Prostate gland (tissue), 2 donors: Measurements from ENCODE around the gene TENT5C. TPM values are rescaled to one million over a fixed set of nuclear protein-coding genes. Genes with fewer than 3 reads are reported as not detected.

Experiments
- DNase-seq: peaks from one replicate; pipeline ENCODE4 v3.0.0-alpha.2; 2019; ENCODE audit warnings: low spot score
- H3K27ac ChIP-seq, 2 donors: fragments of 200-600 bp; sonication (generic); 2 replicates each; pipeline ENCODE4 v1.5.1; 2017 to 2019
- H3K27me3 ChIP-seq: fragments of 200-600 bp; sonication (generic); replicated peaks from 2 replicates; pipeline ENCODE4 v1.5.1; 2019; ENCODE audit not compliant: insufficient read depth
- H3K36me3 ChIP-seq, 2 donors: fragments of 200-600 bp; sonication (generic); 1 replicate in 1 of 2; 2 replicates in 1 of 2; pipeline versions ENCODE4 v1.5.1 to v1.8.1; 2017 to 2019
- H3K4me1 ChIP-seq: fragments of 200-600 bp; sonication (generic); replicated peaks from 2 replicates; pipeline ENCODE4 v1.5.1; 2019
- H3K4me3 ChIP-seq, 2 donors: fragments of 200-600 bp; sonication (generic); 2 replicates each; pipeline ENCODE4 v1.5.1; 2017 to 2019
- H3K9me3 ChIP-seq: fragments of 200-600 bp; sonication (generic); 2 replicates; pipeline ENCODE4 v1.5.1; 2017
- CTCF ChIP-seq, 4 experiments: fragments of 200-600 bp in 2 of 4; fragments of 450-650 bp in 2 of 4; sonication (generic) in 2 of 4; IDR thresholded peaks; 1 replicate in 3 of 4; 2 replicates in 1 of 4; pipeline ENCODE4 v1.5.1; 2016 to 2019; ENCODE audit warnings: antibody characterized with exemption in 4 of 4, mild to moderate bottlenecking in 2 of 4, moderate library complexity in 2 of 4
- POLR2A ChIP-seq: fragments of 450-650 bp; IDR thresholded peaks from one replicate; pipeline ENCODE4 v1.6.1; 2016; ENCODE audit warnings: antibody characterized with exemption, mild to moderate bottlenecking
- POLR2AphosphoS5 ChIP-seq: sonication (generic); formaldehyde crosslinking; IDR thresholded peaks from one replicate; pipeline ENCODE4 v1.6.1; 2017; ENCODE audit warnings: antibody characterized with exemption
- WGBS: methylation state at CpG from one replicate; pipeline ENCODE4 v1.1.5; 2018; 5-methylcytosine and 5-hydroxymethylcytosine counted together
- intact Hi-C: fragments of 100-400 bp; cut with DNase I; formaldehyde crosslinking; loops from one replicate; pipeline ENCODE4 v1.14.2; 2022
- total RNA-seq, 2 donors: library from RNA; depleted of rRNA; stranded (reverse); fragments of >200 nt; gene quantifications; one replicate each; pipeline ENCODE4 v1.1.0, GENCODE V29; 2016

The TENT5C gene
- total RNA-seq, 2 donors from 2014 or later, result 23.1 to 28.7 TPM

- TF ChIP-seq POLR2A (peak; percentile 43), CTCF (IDR thresholded peaks at IDR 0.05) (no peak), POLR2AphosphoS5 (peak; percentile 59)
- peaks cover 12% of the 10 kb centered on the region for H3K4me1 ChIP-seq
- H3K9me3 ChIP-seq, result no peaks in the 10 kb centered on the region
- 19% methylated on average over 6 of the region's 6 CpGs for WGBS
- H3K27me3 ChIP-seq, result no peaks in the 10 kb centered on the region
- intact Hi-C loops, result loop anchor here (2.0 to 5.0 kb wide), 3 partner anchors 70 to 241 kb away; partner anchors contain the start of gene MAN1A2
- peak; percentile 56 for DNase-seq
- H3K27ac ChIP-seq, result peak overlapping the region; percentile 92 to 93
- peak overlapping the region; percentile 75 to 81 for H3K4me3 ChIP-seq
- no peaks in the 10 kb centered on the region for H3K36me3 ChIP-seq
Observed at GRCh38 chr1:117607471-117607870, 1.6 kb downstream of the TENT5C start.

GRCh38 chr1:117608115-117608615 lies 2.3 kb downstream of the TENT5C start:
- DNase-seq, result no peak
- H3K27ac ChIP-seq, result no peak overlapping the region
- H3K4me1 ChIP-seq, result peaks cover 12% of the 10 kb centered on the region
- TF ChIP-seq CTCF (IDR thresholded peaks at IDR 0.05) (no peak), POLR2A (no peak), POLR2AphosphoS5 (no peak)
- no peaks in the 10 kb centered on the region for H3K9me3 ChIP-seq
- peak overlapping the region in 1 of 2 donors; percentile 81 for H3K4me3 ChIP-seq
- no peaks in the 10 kb centered on the region for H3K36me3 ChIP-seq
- H3K27me3 ChIP-seq, result no peaks in the 10 kb centered on the region
- intact Hi-C loops, result loop anchor here (5.0 kb wide), 2 partner anchors 71 to 144 kb away; no protein-coding TSS in a partner anchor
- 48% methylated on average over 7 of the region's 7 CpGs for WGBS

GRCh38 chr1:117608758-117609157 lies 2.9 kb downstream of the TENT5C start:
- Histone ChIP-seq H3K4me3 (no peak overlapping the region), H3K27ac (no peak overlapping the region), H3K36me3 (no peaks in the 10 kb centered on the region), H3K9me3 (no peaks in the 10 kb centered on the region), H3K4me1 (peaks cover 12% of the 10 kb centered on the region), H3K27me3 (no peaks in the 10 kb centered on the region)
- intact Hi-C loops, result loop anchor here (5.0 kb wide), 2 partner anchors 71 to 144 kb away; no protein-coding TSS in a partner anchor
- TF ChIP-seq POLR2AphosphoS5 (no peak), CTCF (IDR thresholded peaks at IDR 0.05) (no peak), POLR2A (no peak)
- DNase-seq, result no peak
- WGBS, result 34% methylated on average over 1 of the region's 1 CpG

GRCh38 chr1:117609471-117609911 lies 3.6 kb downstream of the TENT5C start:
- no peaks in the 10 kb centered on the region for H3K36me3 ChIP-seq
- intact Hi-C loops, result loop anchor here (5.0 kb wide), 2 partner anchors 72 to 143 kb away; no protein-coding TSS in a partner anchor
- no peaks in the 10 kb centered on the region for H3K9me3 ChIP-seq
- H3K27ac ChIP-seq, result no peak overlapping the region
- no peak overlapping the region for H3K4me3 ChIP-seq
- TF ChIP-seq POLR2AphosphoS5, result no peak
- no peak for TF ChIP-seq POLR2A
- TF ChIP-seq CTCF (IDR thresholded peaks at IDR 0.05), result no peak
- no peak for DNase-seq
- H3K27me3 ChIP-seq, result no peaks in the 10 kb centered on the region
- H3K4me1 ChIP-seq, result peaks cover 12% of the 10 kb centered on the region
- WGBS, result 31% methylated on average over 12 of the region's 12 CpGs

GRCh38 chr1:117610036-117610435 lies 4.2 kb downstream of the TENT5C start:
- no peaks in the 10 kb centered on the region for H3K27me3 ChIP-seq
- no peak overlapping the region for H3K4me3 ChIP-seq
- TF ChIP-seq POLR2AphosphoS5, result no peak
- TF ChIP-seq POLR2A, result no peak
- no peak for TF ChIP-seq CTCF (IDR thresholded peaks at IDR 0.05)
- intact Hi-C loops, result no loop called here
- WGBS, result 66% methylated on average over 4 of the region's 4 CpGs
- peaks cover 9% of the 10 kb centered on the region for H3K4me1 ChIP-seq
- no peaks in the 10 kb centered on the region for H3K36me3 ChIP-seq
- no peak overlapping the region for H3K27ac ChIP-seq
- DNase-seq, result no peak
- H3K9me3 ChIP-seq, result no peaks in the 10 kb centered on the region
